Measurements from ENCODE around the gene KRTAP6-3.

The KRTAP6-3 gene, protein sequence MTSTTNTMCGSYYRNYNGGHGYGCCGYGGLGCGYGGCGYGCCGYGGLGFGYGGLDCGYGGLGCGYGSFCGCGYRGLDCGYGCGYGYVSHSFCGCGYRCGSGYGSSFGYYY

GRCh38 chr21:30592140-30592539, at the start of gene KRTAP6-3:
Gene KRTAP6-3 (plus strand): TSS chr21:30592440. CDS start chr21:30592446, 6 bp downstream.
- no peak for TF ChIP-seq JUND (IDR thresholded peaks at IDR 0.05; ENCODE audit: low read depth)
- in situ Hi-C loops (cut with HindIII; ENCODE audit: low pct_unique_long_range_greater_than_20kb, low sequenced_read_pairs): no loop called here
- no peak for DNase-seq (ENCODE audit: low read depth in 1 of 2, low spot score in 1 of 2)

- in situ Hi-C loops (cut with HindIII; ENCODE audit: low pct_unique_long_range_greater_than_20kb, low sequenced_read_pairs): no loop called here
Measured at GRCh38 chr21:30552782-30553181, 39.5 kb upstream of the KRTAP6-3 start.

DNA sequence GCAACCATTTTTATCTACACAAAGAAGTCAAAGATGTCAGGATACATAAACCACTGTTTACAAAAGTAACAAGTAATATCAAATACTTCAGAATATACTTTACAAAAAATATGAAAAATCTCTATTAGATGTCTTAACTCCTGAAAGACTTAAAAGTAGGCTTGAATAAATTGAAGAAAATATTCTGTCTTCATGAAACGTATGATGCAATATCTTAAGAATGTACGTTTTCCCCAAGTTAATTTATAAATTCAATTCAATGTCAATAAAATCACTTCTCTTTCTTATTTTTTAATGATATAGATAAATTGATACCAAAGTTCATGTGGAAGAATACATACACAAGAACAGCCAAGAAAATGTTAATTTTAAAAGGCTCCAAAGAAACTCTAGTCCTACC, 37.1 kb upstream of the KRTAP6-3 start:
- TF ChIP-seq JUND (IDR thresholded peaks at IDR 0.05; ENCODE audit: low read depth): no peak
- in situ Hi-C loops (cut with HindIII; ENCODE audit: low pct_unique_long_range_greater_than_20kb, low sequenced_read_pairs): no loop called here
- no peak for DNase-seq (ENCODE audit: low read depth in 1 of 2, low spot score in 1 of 2)

More at GRCh38 chr21:30552782-30553181, 39.5 kb upstream of the KRTAP6-3 start:
- no peak for DNase-seq (ENCODE audit: low read depth in 1 of 2, low spot score in 1 of 2)
- TF ChIP-seq JUND (IDR thresholded peaks at IDR 0.05; ENCODE audit: low read depth): no peak

- no peak for TF ChIP-seq JUND (IDR thresholded peaks at IDR 0.05; ENCODE audit: low read depth)
- in situ Hi-C loops (cut with HindIII; ENCODE audit: low pct_unique_long_range_greater_than_20kb, low sequenced_read_pairs): no loop called here
- no peak for DNase-seq (ENCODE audit: low read depth in 1 of 2, low spot score in 1 of 2)
Measured at GRCh38 chr21:30561264-30561895, 30.9 kb upstream of the KRTAP6-3 start, which contains the start of gene KRTAP19-7. Gene KRTAP19-7 (minus strand): TSS chr21:30561314. CDS start chr21:30561289, 25 bp downstream.

- in situ Hi-C loops (cut with HindIII; ENCODE audit: low pct_unique_long_range_greater_than_20kb, low sequenced_read_pairs): no loop called here
- DNase-seq (ENCODE audit: low read depth in 1 of 2, low spot score in 1 of 2): no peak
- TF ChIP-seq JUND (IDR thresholded peaks at IDR 0.05; ENCODE audit: low read depth): no peak
Measured at GRCh38 chr21:30561957-30562356, 30.3 kb upstream of the KRTAP6-3 start.

DNA sequence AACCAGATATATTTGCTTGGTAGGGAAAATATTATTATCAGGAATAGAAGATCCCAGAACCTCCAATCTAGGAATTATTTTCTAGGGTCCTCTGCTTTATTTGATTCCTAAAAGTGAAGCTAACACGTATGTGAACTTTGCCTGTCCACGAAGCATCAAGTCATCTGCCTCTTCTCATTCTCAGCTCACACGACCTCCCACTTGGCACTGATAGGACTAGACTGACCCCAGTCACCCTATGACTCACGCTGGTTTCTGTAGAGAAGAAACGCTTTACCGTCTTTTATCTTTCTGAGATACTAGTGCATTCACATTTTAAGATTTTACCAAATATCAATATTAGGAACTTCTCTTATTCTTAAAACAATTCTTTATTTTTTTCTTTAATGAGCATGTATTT, 29.2 kb upstream of the KRTAP6-3 start:
- no peak for TF ChIP-seq JUND (IDR thresholded peaks at IDR 0.05; ENCODE audit: low read depth)
- DNase-seq (ENCODE audit: low read depth in 1 of 2, low spot score in 1 of 2): no peak
- in situ Hi-C loops (cut with HindIII; ENCODE audit: low pct_unique_long_range_greater_than_20kb, low sequenced_read_pairs): no loop called here

- DNase-seq (ENCODE audit: low read depth in 1 of 2, low spot score in 1 of 2): no peak
- no peak for TF ChIP-seq JUND (IDR thresholded peaks at IDR 0.05; ENCODE audit: low read depth)
- in situ Hi-C loops (cut with HindIII; ENCODE audit: low pct_unique_long_range_greater_than_20kb, low sequenced_read_pairs): no loop called here
Measured at GRCh38 chr21:30563630-30564029, 28.6 kb upstream of the KRTAP6-3 start.

- no peak for TF ChIP-seq JUND (IDR thresholded peaks at IDR 0.05; ENCODE audit: low read depth)
- no peak for DNase-seq (ENCODE audit: low read depth in 1 of 2, low spot score in 1 of 2)
- in situ Hi-C loops (cut with HindIII; ENCODE audit: low pct_unique_long_range_greater_than_20kb, low sequenced_read_pairs): no loop called here
Measured at GRCh38 chr21:30567617-30568016, 24.6 kb upstream of the KRTAP6-3 start.

- no peak for TF ChIP-seq JUND (IDR thresholded peaks at IDR 0.05; ENCODE audit: low read depth)
- in situ Hi-C loops (cut with HindIII; ENCODE audit: low pct_unique_long_range_greater_than_20kb, low sequenced_read_pairs): no loop called here
- no peak for DNase-seq (ENCODE audit: low read depth in 1 of 2, low spot score in 1 of 2)
Measured at GRCh38 chr21:30577766-30578165, 14.5 kb upstream of the KRTAP6-3 start.

- in situ Hi-C loops (cut with HindIII; ENCODE audit: low pct_unique_long_range_greater_than_20kb, low sequenced_read_pairs): no loop called here
- no peak for DNase-seq (ENCODE audit: low read depth in 1 of 2, low spot score in 1 of 2)
- TF ChIP-seq JUND (IDR thresholded peaks at IDR 0.05; ENCODE audit: low read depth): no peak
Measured at GRCh38 chr21:30579346-30579745, 12.9 kb upstream of the KRTAP6-3 start.

GRCh38 chr21:30580132-30580531, 12.1 kb upstream of the KRTAP6-3 start:
- in situ Hi-C loops (cut with HindIII; ENCODE audit: low pct_unique_long_range_greater_than_20kb, low sequenced_read_pairs): no loop called here

DNA sequence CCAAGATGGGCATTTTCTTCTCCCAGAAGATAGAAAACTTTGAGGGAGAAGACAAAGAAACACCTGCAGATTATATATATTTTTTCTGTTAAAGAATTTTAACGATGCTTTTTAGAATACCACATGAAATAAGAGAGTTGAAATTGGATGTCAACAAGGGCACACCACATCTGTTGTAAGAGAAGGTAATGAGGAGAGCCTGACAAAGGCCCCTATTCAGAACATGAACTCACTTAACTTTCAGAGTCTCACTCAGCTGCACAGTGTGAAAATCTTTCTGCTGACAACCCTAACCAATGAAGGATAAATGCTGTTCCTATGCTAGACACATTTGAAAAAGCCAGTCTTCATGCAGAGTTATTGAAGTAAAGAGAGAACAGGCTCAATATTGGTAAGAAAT, 9.4 kb upstream of the KRTAP6-3 start:
- in situ Hi-C loops (cut with HindIII; ENCODE audit: low pct_unique_long_range_greater_than_20kb, low sequenced_read_pairs): no loop called here
- DNase-seq (ENCODE audit: low read depth in 1 of 2, low spot score in 1 of 2): no peak
- no peak for TF ChIP-seq JUND (IDR thresholded peaks at IDR 0.05; ENCODE audit: low read depth)

More at GRCh38 chr21:30580132-30580531, 12.1 kb upstream of the KRTAP6-3 start:
- DNase-seq (ENCODE audit: low read depth in 1 of 2, low spot score in 1 of 2): no peak
- TF ChIP-seq JUND (IDR thresholded peaks at IDR 0.05; ENCODE audit: low read depth): no peak

DNA sequence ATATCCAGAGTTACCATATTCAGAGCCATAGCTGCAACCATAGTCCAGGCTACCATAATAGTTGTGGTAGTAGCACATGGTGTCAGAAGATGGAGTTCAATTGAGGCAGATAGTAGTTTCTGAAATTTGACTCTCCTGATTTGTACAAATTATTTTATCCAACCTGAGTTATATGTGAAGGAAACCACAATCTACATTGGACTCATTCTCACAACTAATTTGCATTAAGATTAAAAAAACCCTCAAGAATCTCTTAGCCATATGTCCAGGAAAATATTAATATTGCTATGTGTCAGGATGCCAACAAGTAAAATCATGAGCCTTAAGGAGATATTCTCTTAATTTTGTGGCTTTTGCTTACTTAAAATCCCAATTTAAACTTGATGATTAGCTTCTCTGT, 1.9 kb upstream of the KRTAP6-3 start, which contains the start of gene KRTAP22-2:
Gene KRTAP22-2, minus strand, starts transcription at position 101 of the 400 bp plus-strand sequence.
- TF ChIP-seq JUND (IDR thresholded peaks at IDR 0.05; ENCODE audit: low read depth): no peak
- DNase-seq (ENCODE audit: low read depth in 1 of 2, low spot score in 1 of 2): no peak
- in situ Hi-C loops (cut with HindIII; ENCODE audit: low pct_unique_long_range_greater_than_20kb, low sequenced_read_pairs): no loop called here
